A204.1 (cell line): ENCODE measurements around the gene LDB2.

Source experiments
- FAIRE-seq: peaks from 2 replicates; lab custom pipeline; 2012; peaks lifted over from hg19 to GRCh38; lab: Jason Lieb, UNC

The LDB2 gene

GRCh38 chr4:16757080-16757521, 141.3 kb downstream of the LDB2 start:
- no peak for FAIRE-seq

GRCh38 chr4:16754104-16754503, 144.3 kb downstream of the LDB2 start:
- FAIRE-seq = no peak

GRCh38 chr4:16752150-16752549, 146.3 kb downstream of the LDB2 start:
- no peak for FAIRE-seq

- FAIRE-seq = no peak
These were observed 147.4 kb downstream of the LDB2 start for GRCh38 chr4:16750882-16751642.

DNA sequence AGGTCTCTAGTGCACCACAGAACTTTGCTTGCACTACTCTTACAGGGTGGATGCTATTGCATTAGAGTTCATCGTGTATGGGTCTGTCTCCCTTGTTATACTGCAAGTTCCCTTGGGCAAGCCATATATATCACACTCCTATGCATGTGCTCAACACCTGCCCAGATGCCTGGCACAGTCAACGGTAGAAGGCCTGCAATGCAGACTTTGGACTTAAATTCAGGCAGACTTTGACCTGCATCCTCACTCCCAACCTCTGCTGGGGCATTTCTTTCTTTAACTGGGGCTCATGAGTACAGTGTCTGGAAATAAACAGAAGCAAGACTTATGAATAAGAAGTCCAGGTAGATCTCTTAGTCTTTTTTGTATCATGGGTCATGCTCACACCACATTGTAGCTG, 148.2 kb downstream of the LDB2 start:
- FAIRE-seq = no peak

DNA sequence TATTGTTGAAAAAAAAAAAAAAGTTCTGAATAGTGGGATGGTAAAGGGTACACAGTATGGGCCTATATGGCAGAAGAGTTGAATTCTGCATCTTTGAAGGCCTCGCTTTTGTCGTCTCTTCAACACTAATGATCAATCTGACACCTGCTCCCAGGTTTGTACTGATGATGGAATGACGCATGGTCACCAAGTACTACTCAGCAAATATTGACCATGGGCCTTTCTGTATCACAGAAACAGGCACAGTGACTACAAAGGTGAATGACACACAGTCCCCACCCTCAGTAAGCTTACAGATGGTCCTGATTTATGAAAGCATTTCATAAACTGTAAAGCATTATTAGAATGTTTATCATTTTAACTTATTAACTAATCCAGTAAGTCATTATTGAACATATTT, 152.6 kb downstream of the LDB2 start:
- no peak for FAIRE-seq

GRCh38 chr4:16745009-16745635, 153.3 kb downstream of the LDB2 start:
- no peak for FAIRE-seq

DNA sequence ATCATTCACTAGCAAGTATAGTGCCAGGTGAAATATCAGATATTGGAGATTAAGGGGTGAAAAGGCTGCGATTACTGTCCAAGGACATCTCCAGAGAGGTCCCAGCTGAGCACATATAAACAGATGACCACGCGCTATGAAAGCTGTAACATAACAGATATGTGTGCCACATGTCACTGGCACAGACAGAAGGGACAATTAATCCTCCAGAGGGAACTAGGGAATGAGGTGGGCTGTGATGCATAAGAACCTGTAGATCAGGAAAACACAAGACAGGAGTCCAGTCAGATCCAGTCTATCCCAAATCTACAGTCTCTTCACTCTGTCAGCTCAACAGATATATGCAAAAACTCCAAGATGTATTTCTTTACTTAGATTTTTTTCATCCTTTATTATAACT, 157.2 kb downstream of the LDB2 start:
- FAIRE-seq = no peak

DNA sequence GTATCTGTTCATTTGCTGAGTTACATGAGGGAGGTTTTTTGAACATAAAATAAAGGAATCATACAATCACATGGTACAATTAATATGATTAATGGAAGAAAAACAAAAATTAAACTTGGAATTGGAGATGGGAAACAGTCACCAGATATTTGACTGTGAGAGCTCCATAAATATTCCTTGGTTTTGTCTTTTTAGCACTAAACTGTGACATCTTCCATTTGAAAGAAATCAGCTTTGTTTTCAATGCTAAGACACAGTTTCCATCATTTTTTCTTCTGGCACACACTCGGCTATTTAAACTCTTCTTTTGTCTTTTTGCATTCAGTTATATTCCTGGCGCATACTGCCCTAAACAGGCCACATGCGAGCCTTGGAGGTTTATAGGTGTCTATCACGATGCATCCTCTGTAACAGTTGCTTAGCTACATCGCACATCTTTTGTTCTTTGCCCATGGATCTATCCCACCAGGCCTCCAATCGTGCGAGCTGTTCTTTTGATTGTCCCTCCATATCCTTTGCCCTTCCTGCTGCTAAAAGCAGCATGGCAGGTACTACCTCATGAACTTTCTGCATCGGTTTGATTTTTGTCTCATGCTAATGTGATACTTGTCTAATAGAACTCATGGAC, 158.3 kb downstream of the LDB2 start:
- FAIRE-seq = no peak

DNA sequence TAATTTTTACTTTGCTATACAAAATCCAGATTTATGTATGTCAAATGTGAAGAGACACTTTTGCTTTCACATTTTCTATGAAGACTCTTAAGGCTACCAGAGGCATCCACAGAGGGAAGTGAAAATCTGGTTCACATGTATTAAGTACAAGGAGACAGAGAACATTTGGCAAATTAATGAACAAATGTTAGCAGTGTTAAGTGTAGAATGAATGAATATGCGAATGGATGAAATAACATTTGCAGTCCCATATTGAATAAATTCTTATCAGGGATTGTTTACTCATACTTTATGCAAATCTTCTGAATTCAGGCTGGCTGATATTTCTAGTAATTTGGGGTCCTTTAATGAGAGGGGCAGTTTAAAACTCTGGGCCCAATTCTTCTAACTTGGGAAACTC, 159.9 kb downstream of the LDB2 start:
- no peak for FAIRE-seq

GRCh38 chr4:16733509-16733908, 164.9 kb downstream of the LDB2 start:
- no peak for FAIRE-seq

DNA sequence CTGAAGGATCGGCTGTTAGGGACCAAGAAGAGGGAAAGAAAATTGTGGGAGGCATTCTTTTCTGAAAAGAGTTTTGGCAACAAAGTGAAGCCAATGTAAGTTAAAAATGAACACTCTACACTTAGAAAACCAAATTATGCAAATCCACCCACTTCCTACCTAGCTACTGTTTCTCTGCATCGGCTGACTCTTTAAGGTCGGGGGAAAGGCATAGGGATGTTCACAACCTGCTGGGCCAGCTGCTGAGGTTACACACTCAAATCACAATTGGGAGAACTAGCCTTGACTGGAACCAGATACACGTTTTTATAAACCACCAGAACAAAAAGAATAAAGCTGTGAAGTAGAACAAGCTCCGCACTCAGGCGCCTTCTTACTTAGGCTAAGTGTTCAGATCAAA, 165.7 kb downstream of the LDB2 start:
- FAIRE-seq = no peak

DNA sequence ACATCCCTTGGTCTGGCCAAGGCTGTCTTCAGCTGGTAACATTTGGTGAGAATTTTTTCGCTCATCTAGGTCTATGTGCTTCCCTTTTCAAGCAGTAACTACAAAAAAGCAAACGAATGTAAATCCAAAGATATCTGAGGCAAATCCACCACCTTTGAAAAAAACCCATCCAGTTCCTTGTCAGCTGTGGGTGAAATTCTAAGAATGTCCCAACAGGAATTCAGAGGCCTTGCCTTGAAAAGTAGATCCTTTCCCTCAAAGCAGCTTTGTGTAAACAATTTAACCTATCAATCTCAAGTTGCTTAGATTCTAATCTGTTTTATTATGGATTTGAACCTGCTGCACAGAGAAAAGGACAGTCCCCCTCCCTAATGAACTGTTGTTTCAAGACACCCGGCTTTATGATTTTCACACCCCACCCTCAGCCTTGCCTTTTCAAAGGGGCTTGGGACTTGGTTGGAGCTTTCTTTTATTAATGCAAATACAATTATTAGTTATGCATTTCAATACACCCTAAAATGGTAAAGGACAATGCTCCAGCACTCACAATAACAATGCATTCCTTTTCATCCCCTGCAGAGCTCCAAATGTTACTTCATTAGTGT, 166.6 kb downstream of the LDB2 start:
- no peak for FAIRE-seq

- FAIRE-seq = no peak
These were observed 167.8 kb downstream of the LDB2 start for GRCh38 chr4:16730522-16731205.

DNA sequence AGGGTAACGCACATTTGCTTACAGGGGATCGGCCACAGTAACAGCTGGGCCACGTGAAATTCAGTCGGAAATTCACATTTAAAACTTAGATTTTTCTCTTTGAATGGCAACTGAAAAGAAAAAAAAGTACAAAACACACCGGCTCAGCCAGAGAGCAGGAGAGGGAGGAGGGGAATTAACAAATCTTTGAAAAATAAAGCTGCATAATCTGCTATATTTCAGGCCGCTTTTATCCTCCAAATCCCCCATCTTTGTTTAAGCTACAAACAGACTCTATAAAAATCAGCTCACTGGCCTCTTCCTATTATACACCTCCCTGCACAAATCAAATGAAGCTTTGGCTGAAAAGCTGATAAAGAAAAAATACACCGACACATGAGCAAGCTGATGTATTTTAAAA, 169.1 kb downstream of the LDB2 start:
- no peak for FAIRE-seq

GRCh38 chr4:16728849-16729248, 169.6 kb downstream of the LDB2 start:
- no peak for FAIRE-seq

- FAIRE-seq = no peak
These were observed 170.3 kb downstream of the LDB2 start for GRCh38 chr4:16728111-16728510.

- no peak for FAIRE-seq
These were observed 171.2 kb downstream of the LDB2 start for GRCh38 chr4:16727218-16727617.

GRCh38 chr4:16726368-16727050, 171.9 kb downstream of the LDB2 start:
- FAIRE-seq = no peak

GRCh38 chr4:16725252-16725651, 173.2 kb downstream of the LDB2 start:
- no peak for FAIRE-seq

DNA sequence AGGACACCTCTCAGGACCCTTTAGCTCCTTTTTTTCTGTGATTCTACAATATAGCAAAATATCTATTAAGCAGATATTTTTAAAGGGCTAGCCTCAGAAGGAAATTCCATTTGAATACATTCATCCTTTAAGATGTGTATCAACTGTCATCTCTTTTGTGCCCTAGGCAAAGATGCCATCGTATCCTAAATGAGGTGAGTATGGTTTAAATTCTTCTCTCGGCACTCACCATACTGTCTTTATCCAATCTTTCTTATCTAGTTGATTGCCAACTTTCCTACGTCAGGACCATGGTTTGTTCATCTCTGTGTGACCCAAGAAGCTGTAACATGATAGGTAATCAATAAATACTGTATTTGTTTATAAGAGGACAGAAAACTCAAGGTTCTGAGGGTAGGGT, 176.0 kb downstream of the LDB2 start:
- FAIRE-seq = no peak
